ENCODE measurements around the gene JADE1. TPM values are rescaled to one million over a fixed set of nuclear protein-coding genes. Genes with fewer than 3 reads are reported as not detected.
A peak's percentile ranks its signal among the peaks of the same experiment; 100 is the strongest.

The JADE1 gene
- polyA plus RNA-seq, 2 of the 4 experiments (the other 2 are of a cell fraction): 23.7 to 54.6 TPM

- H3K4me1 ChIP-seq: no peaks in the 10 kb centered on the region
- H3K9me3 ChIP-seq: no peaks in the 10 kb centered on the region
- FAIRE-seq: no peak
- POLR2A ChIA-PET: no interaction called here
- H3K4me3 ChIP-seq: no peak overlapping the region
- no peak overlapping the region for H3K27ac ChIP-seq
- ATAC-seq: no peak
- no peak for DNase-seq (ENCODE audit: low read depth in 1 of 2, low spot score in 1 of 2)
- no peak for TF ChIP-seq CBX2 (IDR thresholded peaks at IDR 0.05; ENCODE audit: borderline replicate concordance, low read depth)
- TF ChIP-seq PHF8 (IDR thresholded peaks at IDR 0.05; ENCODE audit: borderline replicate concordance, low read depth): no peak
- no peak for TF ChIP-seq RFX5 (IDR thresholded peaks at IDR 0.05)
- no peak for TF ChIP-seq FOSL2 (IDR thresholded peaks at IDR 0.05)
- no peak for TF ChIP-seq FOSL2 (CRISPR knock-in tag; IDR thresholded peaks at IDR 0.05)
- no peak for TF ChIP-seq E2F6 (IDR thresholded peaks at IDR 0.05; ENCODE audit: borderline replicate concordance, low read depth)
- TF ChIP-seq MAZ (IDR thresholded peaks at IDR 0.05; ENCODE audit: borderline replicate concordance, low read depth, low read length): no peak
- CTCF ChIA-PET: no interaction called here
- no peak overlapping the region for H3K4me2 ChIP-seq
These were observed 40.5 kb upstream of the JADE1 start for GRCh38 chr4:128769011-128769410.

GRCh38 chr4:128770807-128771206 is 38.7 kb upstream of the JADE1 start:
- TF ChIP-seq ZFP36 (IDR thresholded peaks at IDR 0.05; ENCODE audit: borderline replicate concordance, partially characterized antibody): no peak
- no peak for TF ChIP-seq ESRRA (IDR thresholded peaks at IDR 0.05; ENCODE audit: borderline replicate concordance, low read length)
- TF ChIP-seq CBX8 (IDR thresholded peaks at IDR 0.05): no peak
- no peak for TF ChIP-seq REST (IDR thresholded peaks at IDR 0.05)
- no peak for TF ChIP-seq E2F6 (IDR thresholded peaks at IDR 0.05; ENCODE audit: borderline replicate concordance, low read depth)
- FAIRE-seq (no peak), DNase-seq (ENCODE audit: low read depth in 1 of 2, low spot score in 1 of 2) (no peak), ATAC-seq (no peak)
- ChIA-PET CTCF (no interaction called here), POLR2A (no interaction called here)
- no peak overlapping the region for H3K27ac ChIP-seq
- H3K4me1 ChIP-seq: peaks cover 2% of the 10 kb centered on the region; the same call in 2 of the 3 replicates
- no peaks in the 10 kb centered on the region for H3K9me3 ChIP-seq
- 79% methylated on average over 3 of the region's 3 CpGs for WGBS (ENCODE audit: missing lambda C conversion rate)
- H3K4me3 ChIP-seq: no peak overlapping the region
- H3K4me2 ChIP-seq: no peak overlapping the region

GRCh38 chr4:128775477-128775876 is 34.0 kb upstream of the JADE1 start:
- no peak for ATAC-seq
- FAIRE-seq: no peak
- peaks cover 21% of the 10 kb centered on the region for H3K4me1 ChIP-seq
- 84% methylated on average over 2 of the region's 2 CpGs for WGBS (ENCODE audit: missing lambda C conversion rate)
- peak overlapping the region in 1 of 2 experiments; percentile 86; a peak in 2 of 6 replicates for H3K27ac ChIP-seq
- no peak overlapping the region for H3K4me3 ChIP-seq
- no peaks in the 10 kb centered on the region for H3K9me3 ChIP-seq
- POLR2A ChIA-PET: no interaction called here
- CTCF ChIA-PET: interaction anchor here (1.2 to 2.0 kb wide), 2 partner anchors 150 to 321 kb away, joined by 3 to 6 read pairs; no protein-coding TSS in a partner anchor
- no peak overlapping the region for H3K4me2 ChIP-seq
- DNase-seq (ENCODE audit: low read depth in 1 of 2, low spot score in 1 of 2): no peak
- no peak for TF ChIP-seq RAD21 (conservative IDR thresholded peaks at IDR 0.05 in 1 of 2, IDR thresholded peaks at IDR 0.05 in 1 of 2)
- no peak for TF ChIP-seq USF2 (IDR thresholded peaks at IDR 0.05)
- TF ChIP-seq HDAC2 (IDR thresholded peaks at IDR 0.05): no peak
- TF ChIP-seq ELK1 (IDR thresholded peaks at IDR 0.05; ENCODE audit: low read depth, low read length): no peak
- no peak for TF ChIP-seq ZC3H11A (IDR thresholded peaks at IDR 0.05)
